ENCODE results near the gene MYO7A. TPM values are rescaled to one million over a fixed set of nuclear protein-coding genes. Genes with fewer than 3 reads are reported as not detected.

The MYO7A gene
- total RNA-seq, 2 experiments from 2014 or later, result 0.23 to 0.28 TPM

DNA sequence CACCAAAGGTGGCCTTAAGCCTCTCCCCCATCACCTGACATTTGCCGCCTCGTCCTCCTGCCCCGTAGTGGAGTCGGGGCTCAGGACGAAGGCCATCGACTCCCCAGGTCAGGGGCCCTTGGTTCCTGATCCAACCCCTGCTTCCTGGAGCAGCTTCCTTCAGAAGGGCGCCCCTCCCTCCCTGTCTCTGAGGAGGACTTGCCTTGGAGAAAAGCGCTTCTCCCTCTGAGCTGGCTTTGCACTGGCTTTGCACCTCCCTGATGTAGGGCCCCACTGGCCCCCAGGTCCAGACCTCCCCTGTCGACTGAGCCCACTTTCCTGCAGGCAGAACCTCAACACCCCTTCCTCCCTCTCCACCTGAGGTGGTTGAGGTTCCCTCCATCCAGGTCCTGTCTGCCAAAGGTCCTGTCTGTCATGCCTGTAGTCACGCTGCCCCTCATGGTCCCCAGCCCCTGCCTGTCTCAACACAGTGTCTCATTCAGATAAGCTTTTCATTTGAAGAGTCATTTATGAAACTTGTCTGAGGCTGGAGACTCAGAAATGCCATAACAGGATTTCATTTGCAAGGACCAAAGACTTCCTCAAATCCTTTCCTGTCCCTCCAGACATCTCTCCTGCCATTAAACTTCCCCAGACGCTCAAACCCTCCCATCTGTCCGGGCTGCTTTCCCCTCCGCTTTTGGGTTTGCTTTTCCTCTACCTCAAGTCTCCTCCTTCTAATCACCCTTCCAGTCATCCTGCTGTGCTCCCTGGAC, 78.4 kb downstream of the MYO7A start:
- H3K4me1 Mint-ChIP-seq, result peaks cover 3% of the 10 kb centered on the region
- CTCF ChIA-PET, result no interaction called here
- no peaks in the 10 kb centered on the region for H3K36me3 Mint-ChIP-seq
- no peaks in the 10 kb centered on the region for H3K27me3 Mint-ChIP-seq
- H3K9me3 Mint-ChIP-seq (ENCODE audit: low read depth), result no peaks in the 10 kb centered on the region
- H3K27ac Mint-ChIP-seq, result no peak overlapping the region
- no peak overlapping the region for H3K4me3 Mint-ChIP-seq
- DNase-seq (no peak), ATAC-seq (no peak)

DNA sequence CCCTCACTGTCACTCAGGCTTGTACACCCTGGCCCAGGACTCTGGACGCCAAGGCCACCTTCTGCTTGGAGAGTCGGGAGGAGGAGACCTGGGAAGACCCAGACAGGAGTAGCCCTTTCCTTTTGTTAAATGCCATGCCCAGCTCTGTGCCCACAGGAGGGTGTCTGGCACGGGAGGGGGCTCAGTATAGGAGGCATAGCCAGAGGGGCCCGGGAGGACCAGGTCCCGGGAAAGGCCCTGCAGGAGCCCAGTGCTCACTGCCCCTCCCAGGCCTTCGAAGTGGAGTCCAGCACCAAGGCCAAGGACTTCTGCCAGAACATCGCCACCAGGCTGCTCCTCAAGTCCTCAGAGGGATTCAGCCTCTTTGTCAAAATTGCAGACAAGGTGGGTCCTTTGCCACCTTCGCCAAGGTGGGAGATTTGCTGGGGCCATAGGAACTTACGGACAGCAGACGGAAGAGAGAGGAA, 79.0 kb downstream of the MYO7A start:
- CTCF ChIA-PET, result no interaction called here
- no peak for DNase-seq
- H3K27ac Mint-ChIP-seq, result no peak overlapping the region
- no peaks in the 10 kb centered on the region for H3K9me3 Mint-ChIP-seq (ENCODE audit: low read depth)
- H3K36me3 Mint-ChIP-seq, result no peaks in the 10 kb centered on the region
- no peaks in the 10 kb centered on the region for H3K27me3 Mint-ChIP-seq
- ATAC-seq, result no peak
- peaks cover 3% of the 10 kb centered on the region for H3K4me1 Mint-ChIP-seq
- H3K4me3 Mint-ChIP-seq, result no peak overlapping the region

DNA sequence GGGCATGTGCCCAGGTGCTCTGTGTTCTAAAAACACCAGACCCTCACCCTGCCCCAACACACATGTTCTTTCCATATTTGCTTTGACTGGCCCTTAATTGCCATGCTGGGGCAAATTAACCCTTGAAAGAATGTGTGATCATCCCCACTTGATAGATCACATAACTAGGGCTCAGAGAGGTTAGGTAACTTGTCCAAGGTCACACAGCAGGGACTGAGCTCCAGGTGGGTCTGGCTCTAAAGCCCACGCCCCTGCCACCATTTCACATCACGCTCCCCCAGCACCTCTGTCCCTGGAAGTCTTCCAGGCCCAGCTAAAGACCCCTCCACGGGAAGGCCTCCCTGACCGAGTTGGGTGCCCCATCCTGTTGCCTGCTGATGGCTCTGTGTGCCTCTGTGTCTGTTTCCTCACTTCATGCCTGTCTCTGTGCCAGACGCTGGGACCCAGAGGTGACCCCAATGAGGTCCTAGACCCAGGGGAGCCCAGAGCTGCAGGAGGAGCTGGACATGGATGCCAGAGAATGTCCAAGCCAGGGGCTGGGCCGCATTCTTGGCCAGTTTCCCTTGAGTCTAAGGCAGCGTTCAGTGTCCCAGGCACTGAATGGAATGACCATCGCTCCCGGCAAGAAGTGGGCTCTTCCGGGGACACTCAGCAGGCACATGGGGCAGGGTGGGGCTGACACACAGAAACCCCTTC, 79.7 kb downstream of the MYO7A start:
- CTCF ChIA-PET, result no interaction called here
- no peak for DNase-seq
- ATAC-seq, result no peak
- no peaks in the 10 kb centered on the region for H3K27me3 Mint-ChIP-seq
- H3K27ac Mint-ChIP-seq, result no peak overlapping the region
- H3K36me3 Mint-ChIP-seq, result no peaks in the 10 kb centered on the region
- no peak overlapping the region for H3K4me3 Mint-ChIP-seq
- H3K9me3 Mint-ChIP-seq (ENCODE audit: low read depth), result no peaks in the 10 kb centered on the region
- H3K4me1 Mint-ChIP-seq, result peaks cover 3% of the 10 kb centered on the region

DNA sequence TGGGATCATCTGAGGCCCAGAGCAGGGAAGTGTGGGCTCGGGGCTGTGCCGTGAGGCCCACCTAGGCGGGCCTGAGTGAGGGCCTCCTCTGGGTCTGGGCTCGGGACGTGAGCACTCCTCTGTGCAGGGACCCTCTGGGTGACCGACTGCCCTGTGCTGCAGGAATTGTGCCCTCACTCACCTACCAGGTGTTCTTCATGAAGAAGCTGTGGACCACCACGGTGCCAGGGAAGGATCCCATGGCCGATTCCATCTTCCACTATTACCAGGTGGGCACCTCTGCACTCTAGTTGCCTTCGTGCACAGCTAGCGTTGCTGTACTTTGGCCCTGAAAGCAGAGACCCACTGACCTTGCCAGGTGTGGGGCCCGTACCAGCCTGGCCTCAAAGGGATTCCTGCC, 80.5 kb downstream of the MYO7A start:
- Mint-ChIP-seq H3K27ac (no peak overlapping the region), H3K36me3 (no peaks in the 10 kb centered on the region), H3K4me3 (no peak overlapping the region), H3K4me1 (peaks cover under 1% of the 10 kb centered on the region), H3K9me3 (ENCODE audit: low read depth) (no peaks in the 10 kb centered on the region), H3K27me3 (no peaks in the 10 kb centered on the region)
- no peak for ATAC-seq
- CTCF ChIA-PET, result no interaction called here
- no peak for DNase-seq

DNA sequence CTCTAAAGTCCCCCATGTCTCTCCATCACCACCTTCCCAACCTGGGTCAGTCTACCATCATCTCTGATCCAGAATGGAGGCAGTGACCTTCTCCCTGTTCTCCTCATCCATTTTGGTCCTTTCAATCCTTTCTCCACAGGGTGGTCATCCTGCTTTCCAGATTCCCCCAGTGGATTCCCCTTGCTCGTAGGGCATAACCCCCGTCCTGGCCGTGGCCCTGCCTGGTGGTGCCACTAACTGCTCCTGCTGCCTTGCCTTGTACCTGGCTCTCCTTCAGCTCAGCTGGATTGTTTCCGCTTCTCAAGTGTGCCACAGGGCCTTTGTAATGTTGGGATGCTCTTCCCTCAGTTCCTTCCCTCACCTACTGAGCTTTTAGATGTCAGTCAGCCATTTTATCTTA, 81.6 kb downstream of the MYO7A start:
- Mint-ChIP-seq H3K9me3 (ENCODE audit: low read depth) (no peaks in the 10 kb centered on the region), H3K36me3 (no peaks in the 10 kb centered on the region), H3K27ac (no peak overlapping the region), H3K4me1 (no peaks in the 10 kb centered on the region), H3K27me3 (no peaks in the 10 kb centered on the region), H3K4me3 (no peak overlapping the region)
- DNase-seq, result peak; percentile 21
- CTCF ChIA-PET, result no interaction called here
- no peak for ATAC-seq

DNA sequence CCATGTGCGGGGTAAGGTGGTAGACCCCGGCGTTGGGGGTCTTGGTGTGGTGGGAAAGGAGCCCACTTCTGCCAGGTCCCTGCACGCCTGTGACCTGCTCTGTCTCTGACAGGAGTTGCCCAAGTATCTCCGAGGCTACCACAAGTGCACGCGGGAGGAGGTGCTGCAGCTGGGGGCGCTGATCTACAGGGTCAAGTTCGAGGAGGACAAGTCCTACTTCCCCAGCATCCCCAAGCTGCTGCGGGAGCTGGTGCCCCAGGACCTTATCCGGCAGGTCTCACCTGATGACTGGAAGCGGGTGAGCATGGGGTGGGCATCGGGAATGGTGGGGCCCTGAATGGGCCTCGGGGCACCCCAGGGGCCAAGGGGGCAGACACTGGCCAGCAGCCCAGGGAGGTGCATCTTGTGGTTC, 83.0 kb downstream of the MYO7A start:
- no peaks in the 10 kb centered on the region for H3K9me3 Mint-ChIP-seq (ENCODE audit: low read depth)
- no peak overlapping the region for H3K4me3 Mint-ChIP-seq
- CTCF ChIA-PET, result no interaction called here
- no peaks in the 10 kb centered on the region for H3K27me3 Mint-ChIP-seq
- no peak overlapping the region for H3K27ac Mint-ChIP-seq
- ATAC-seq (no peak), DNase-seq (no peak)
- no peaks in the 10 kb centered on the region for H3K4me1 Mint-ChIP-seq
- no peaks in the 10 kb centered on the region for H3K36me3 Mint-ChIP-seq

DNA sequence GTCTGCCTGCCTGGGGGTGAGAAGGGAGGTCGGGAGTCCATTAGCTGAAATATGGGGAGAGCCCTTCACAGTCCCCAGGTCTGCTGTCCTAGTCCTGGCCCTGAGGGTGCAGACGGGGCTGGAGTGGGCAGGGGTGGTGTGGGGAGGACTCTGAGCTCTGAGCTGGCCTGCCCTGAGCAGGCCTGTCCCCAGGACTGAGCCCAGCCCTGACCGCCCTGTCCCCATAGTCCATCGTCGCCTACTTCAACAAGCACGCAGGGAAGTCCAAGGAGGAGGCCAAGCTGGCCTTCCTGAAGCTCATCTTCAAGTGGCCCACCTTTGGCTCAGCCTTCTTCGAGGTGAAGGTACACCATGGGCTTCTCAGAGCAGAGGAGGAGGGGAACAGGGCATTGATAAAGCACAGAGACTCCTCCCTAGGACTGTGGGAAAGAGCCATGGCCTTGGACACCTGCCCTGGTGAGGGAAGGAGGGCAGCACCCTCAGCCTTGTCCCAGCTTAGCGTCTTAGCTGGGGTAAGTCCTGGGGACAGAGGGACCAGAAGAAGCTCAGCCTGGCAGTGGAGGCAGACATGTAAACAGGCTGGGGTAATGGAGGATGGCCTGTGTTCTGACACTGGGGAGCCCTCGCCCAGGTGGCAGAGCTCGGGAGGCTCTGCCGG, 83.7 kb downstream of the MYO7A start:
- no peaks in the 10 kb centered on the region for H3K4me1 Mint-ChIP-seq
- CTCF ChIA-PET, result no interaction called here

DNA sequence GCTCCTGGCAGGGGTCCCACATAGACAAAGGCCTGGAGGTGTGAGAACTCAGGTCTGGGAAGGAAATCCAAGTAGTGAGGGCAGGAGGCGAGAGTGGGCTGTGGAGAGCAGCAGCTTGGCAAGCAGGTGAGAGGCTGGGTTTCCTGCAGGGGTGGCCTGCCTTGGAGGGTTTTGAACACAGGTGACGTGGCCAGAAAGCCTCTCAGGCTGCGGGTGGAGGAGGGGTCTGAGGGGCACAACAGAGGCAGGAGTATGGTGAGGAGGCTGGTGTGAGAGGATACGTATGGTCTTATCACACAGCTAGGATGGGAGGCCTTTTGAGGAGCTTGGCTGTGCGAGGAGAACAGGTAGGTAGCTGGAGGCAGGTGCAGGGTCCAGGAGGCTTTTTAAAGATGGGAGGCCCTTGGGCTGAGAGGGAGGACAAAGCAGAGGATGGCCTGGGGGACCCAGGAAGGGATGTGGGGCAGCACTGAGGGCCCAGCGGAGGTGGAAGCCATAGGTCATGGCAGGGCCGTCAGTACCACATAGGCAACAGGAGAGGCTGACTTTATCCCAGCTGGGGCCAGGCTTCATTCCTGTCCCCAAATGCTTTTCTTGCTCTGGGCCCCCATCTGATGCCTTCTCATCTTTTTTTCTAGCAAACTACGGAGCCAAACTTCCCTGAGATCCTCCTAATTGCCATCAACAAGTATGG, 84.4 kb downstream of the MYO7A start:
- Mint-ChIP-seq H3K4me3 (no peak overlapping the region), H3K4me1 (no peaks in the 10 kb centered on the region), H3K27ac (no peak overlapping the region), H3K36me3 (no peaks in the 10 kb centered on the region), H3K9me3 (ENCODE audit: low read depth) (no peaks in the 10 kb centered on the region), H3K27me3 (peaks cover 4% of the 10 kb centered on the region)
- ATAC-seq, result no peak
- DNase-seq, result peak; percentile 25
- CTCF ChIA-PET, result no interaction called here

More for the DNA sequence above, 83.7 kb downstream of the MYO7A start:
- no peaks in the 10 kb centered on the region for H3K36me3 Mint-ChIP-seq
- no peak overlapping the region for H3K27ac Mint-ChIP-seq
- no peaks in the 10 kb centered on the region for H3K27me3 Mint-ChIP-seq
- ATAC-seq, result no peak
- no peak overlapping the region for H3K4me3 Mint-ChIP-seq
- no peak for DNase-seq
- H3K9me3 Mint-ChIP-seq (ENCODE audit: low read depth), result no peaks in the 10 kb centered on the region

DNA sequence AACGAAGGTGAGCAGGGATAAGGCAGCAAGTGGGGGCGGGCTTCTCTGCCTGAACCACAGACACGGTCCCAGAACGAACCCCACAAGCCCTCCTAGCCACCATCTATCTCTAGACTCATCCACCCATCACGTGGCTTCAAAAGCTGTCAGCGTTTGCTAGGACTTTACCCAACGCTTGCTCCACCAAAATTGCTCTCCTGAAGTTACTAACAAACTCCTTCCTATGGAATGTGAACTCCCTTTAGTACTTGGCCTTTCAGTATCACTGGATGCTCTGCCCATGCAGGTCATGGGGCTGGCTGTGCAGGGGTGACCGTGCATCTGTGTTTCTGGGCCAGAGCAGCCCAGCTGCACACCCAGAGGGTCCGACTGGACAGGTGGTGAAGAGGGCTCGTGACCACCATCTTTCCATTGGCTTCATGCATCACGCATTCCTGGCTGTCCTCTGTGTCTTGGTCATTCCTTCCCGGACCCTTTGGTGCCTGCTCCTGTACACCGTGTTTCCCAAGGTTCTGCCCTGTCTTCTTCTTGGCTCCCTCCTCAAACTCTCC, 85.1 kb downstream of the MYO7A start:
- Mint-ChIP-seq H3K9me3 (ENCODE audit: low read depth) (no peaks in the 10 kb centered on the region), H3K27ac (no peak overlapping the region), H3K27me3 (peaks cover 4% of the 10 kb centered on the region), H3K4me1 (no peaks in the 10 kb centered on the region), H3K4me3 (no peak overlapping the region), H3K36me3 (no peaks in the 10 kb centered on the region)
- DNase-seq, result peak; percentile 36
- ATAC-seq, result no peak
- CTCF ChIA-PET, result no interaction called here

DNA sequence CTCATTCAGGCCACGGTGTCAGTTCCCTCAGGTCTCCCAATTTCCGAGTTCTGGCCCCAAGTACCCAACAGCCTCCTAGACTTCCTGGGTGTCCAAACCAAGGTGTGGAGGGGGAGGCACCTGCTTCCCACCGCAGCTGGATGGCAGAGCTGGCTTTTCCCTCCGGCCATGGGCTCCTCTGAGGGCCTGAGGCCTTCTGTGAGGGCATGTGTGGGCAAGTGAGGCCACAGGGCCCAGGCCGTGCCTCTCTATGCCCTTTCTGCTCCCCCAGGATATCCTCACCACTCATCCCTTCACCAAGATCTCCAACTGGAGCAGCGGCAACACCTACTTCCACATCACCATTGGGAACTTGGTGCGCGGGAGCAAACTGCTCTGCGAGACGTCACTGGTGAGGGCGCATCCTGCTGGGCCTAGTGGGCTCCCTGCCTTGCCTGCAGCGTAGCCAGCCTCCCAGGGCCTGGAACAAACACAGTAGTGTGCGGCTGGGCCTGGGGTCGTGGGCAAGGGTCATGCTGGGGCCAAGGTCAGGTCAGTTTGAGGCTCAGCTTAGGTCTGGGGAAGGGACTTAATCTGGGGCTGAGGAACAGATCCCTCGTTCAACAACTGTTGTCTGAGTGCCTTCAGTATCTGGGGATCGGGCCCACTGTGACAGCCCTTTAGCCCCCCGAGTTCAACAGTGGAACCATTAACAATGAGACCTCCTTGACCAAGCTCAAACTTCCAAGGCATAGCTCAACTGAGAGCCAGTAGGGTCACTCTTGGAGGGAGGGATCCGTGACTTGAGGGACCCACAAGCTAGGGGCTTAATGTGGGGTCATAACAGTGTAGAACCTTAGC, 85.8 kb downstream of the MYO7A start:
- ATAC-seq, result no peak
- Mint-ChIP-seq H3K27me3 (peaks cover 4% of the 10 kb centered on the region), H3K27ac (no peak overlapping the region), H3K4me3 (no peak overlapping the region), H3K9me3 (ENCODE audit: low read depth) (no peaks in the 10 kb centered on the region), H3K4me1 (no peaks in the 10 kb centered on the region), H3K36me3 (no peaks in the 10 kb centered on the region)
- CTCF ChIA-PET, result interaction anchor here (1.0 kb wide), 1 partner anchor 86 kb away, joined by 3 read pairs; no protein-coding TSS in a partner anchor
- DNase-seq, result no peak

DNA sequence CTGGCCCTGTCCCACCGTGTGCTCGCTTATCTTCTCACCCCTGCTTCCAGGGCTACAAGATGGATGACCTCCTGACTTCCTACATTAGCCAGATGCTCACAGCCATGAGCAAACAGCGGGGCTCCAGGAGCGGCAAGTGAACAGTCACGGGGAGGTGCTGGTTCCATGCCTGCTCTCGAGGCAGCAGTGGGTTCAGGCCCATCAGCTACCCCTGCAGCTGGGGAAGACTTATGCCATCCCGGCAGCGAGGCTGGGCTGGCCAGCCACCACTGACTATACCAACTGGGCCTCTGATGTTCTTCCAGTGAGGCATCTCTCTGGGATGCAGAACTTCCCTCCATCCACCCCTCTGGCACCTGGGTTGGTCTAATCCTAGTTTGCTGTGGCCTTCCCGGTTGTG, 86.5 kb downstream of the MYO7A start:
- Mint-ChIP-seq H3K4me3 (no peak overlapping the region), H3K4me1 (no peaks in the 10 kb centered on the region)

DNA sequence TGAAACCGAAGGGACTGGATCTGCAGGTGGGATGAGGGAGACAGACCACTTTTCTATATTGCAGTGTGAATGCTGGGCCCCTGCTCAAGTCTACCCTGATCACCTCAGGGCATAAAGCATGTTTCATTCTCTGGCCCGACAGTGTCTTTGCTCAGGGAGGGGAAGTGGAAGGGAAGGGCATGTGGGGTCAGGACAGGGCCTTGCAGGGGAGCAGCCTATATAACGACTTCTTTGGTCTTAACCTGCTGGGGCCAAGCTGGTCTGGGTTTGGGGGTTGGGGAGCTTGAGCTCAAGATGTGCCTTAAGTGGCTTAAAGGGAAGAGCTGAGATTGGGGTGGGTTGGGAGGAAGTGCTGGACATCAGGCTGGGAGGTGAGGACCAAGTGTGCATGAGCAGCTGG, 87.1 kb downstream of the MYO7A start:
- ATAC-seq (no peak), DNase-seq (no peak)
- no peaks in the 10 kb centered on the region for H3K36me3 Mint-ChIP-seq
- no peak overlapping the region for H3K4me3 Mint-ChIP-seq
- H3K27ac Mint-ChIP-seq, result no peak overlapping the region
- peaks cover 10% of the 10 kb centered on the region for H3K27me3 Mint-ChIP-seq
- CTCF ChIA-PET, result interaction anchor here (0.7 kb wide), 1 partner anchor 333 kb away, joined by 3 read pairs; no protein-coding TSS in a partner anchor
- H3K4me1 Mint-ChIP-seq, result no peaks in the 10 kb centered on the region
- no peaks in the 10 kb centered on the region for H3K9me3 Mint-ChIP-seq (ENCODE audit: low read depth)

More for the DNA sequence above, 86.5 kb downstream of the MYO7A start:
- no peaks in the 10 kb centered on the region for H3K9me3 Mint-ChIP-seq (ENCODE audit: low read depth)
- ATAC-seq (no peak), DNase-seq (no peak)
- CTCF ChIA-PET, result interaction anchor here (0.7 to 1.0 kb wide), 2 partner anchors 87 to 333 kb away, joined by 3 read pairs; no protein-coding TSS in a partner anchor
- no peaks in the 10 kb centered on the region for H3K36me3 Mint-ChIP-seq
- no peak overlapping the region for H3K27ac Mint-ChIP-seq
- H3K27me3 Mint-ChIP-seq, result peaks cover 5% of the 10 kb centered on the region
